ENCODE measurements around the gene SGPL1. TPM values are rescaled to one million over a fixed set of nuclear protein-coding genes. Genes with fewer than 3 reads are reported as not detected.

SGPL1 gene
- total RNA-seq, 1 experiment from 2014 or later, result 93.8 TPM

DNA sequence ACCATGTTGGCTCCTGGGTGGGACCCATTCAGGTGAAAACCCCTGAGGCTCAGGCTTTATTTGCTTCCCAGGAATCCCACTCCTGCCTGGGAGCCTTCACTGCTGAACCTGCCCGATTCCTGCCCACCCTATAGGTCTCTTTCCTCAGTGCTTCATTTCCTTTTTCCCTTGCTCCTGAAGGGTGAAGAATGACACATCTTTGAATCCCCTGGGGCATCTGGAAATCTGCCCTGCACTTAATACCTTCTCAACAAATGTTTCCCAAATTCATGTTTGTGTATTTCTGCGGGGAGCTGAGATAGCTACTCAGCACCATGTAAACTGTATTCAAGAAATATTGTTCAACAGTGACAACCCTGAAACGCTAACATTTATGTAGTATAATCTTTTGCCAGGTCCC is 82.9 kb downstream of the SGPL1 start:
- no peaks in the 10 kb centered on the region for H3K36me3 Mint-ChIP-seq (ENCODE audit: insufficient read depth, unreplicated experiment)
- H3K27me3 Mint-ChIP-seq (ENCODE audit: insufficient read depth, unreplicated experiment), result peaks cover 9% of the 10 kb centered on the region
- BruUV-seq (replicated peaks), result no TSS peak
- H3K4me1 Mint-ChIP-seq (ENCODE audit: insufficient read depth, unreplicated experiment), result no peaks in the 10 kb centered on the region
- intact Hi-C loops (cut with micrococcal nuclease), result no loop called here
- CTCF ChIA-PET, result interaction anchor here (0.8 to 1.4 kb wide), 2 partner anchors 10 to 349 kb away, joined by 3 to 4 read pairs; no protein-coding TSS in a partner anchor
- H3K9me3 Mint-ChIP-seq (ENCODE audit: unreplicated experiment), result peaks cover 6% of the 10 kb centered on the region
- H3K27ac Mint-ChIP-seq (ENCODE audit: low read depth, unreplicated experiment), result peak overlapping the region; percentile 75
- DNase-seq (ENCODE audit: unreplicated experiment), result peak; percentile 57
- H3K4me3 Mint-ChIP-seq (ENCODE audit: unreplicated experiment), result no peak overlapping the region
- POLR2A ChIA-PET, result no interaction called here
- TF ChIP-seq, protein P1, sequence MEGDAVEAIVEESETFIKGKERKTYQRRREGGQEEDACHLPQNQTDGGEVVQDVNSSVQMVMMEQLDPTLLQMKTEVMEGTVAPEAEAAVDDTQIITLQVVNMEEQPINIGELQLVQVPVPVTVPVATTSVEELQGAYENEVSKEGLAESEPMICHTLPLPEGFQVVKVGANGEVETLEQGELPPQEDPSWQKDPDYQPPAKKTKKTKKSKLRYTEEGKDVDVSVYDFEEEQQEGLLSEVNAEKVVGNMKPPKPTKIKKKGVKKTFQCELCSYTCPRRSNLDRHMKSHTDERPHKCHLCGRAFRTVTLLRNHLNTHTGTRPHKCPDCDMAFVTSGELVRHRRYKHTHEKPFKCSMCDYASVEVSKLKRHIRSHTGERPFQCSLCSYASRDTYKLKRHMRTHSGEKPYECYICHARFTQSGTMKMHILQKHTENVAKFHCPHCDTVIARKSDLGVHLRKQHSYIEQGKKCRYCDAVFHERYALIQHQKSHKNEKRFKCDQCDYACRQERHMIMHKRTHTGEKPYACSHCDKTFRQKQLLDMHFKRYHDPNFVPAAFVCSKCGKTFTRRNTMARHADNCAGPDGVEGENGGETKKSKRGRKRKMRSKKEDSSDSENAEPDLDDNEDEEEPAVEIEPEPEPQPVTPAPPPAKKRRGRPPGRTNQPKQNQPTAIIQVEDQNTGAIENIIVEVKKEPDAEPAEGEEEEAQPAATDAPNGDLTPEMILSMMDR (IDR thresholded peaks at IDR 0.05; ENCODE audit: unreplicated experiment), result no peak

DNA sequence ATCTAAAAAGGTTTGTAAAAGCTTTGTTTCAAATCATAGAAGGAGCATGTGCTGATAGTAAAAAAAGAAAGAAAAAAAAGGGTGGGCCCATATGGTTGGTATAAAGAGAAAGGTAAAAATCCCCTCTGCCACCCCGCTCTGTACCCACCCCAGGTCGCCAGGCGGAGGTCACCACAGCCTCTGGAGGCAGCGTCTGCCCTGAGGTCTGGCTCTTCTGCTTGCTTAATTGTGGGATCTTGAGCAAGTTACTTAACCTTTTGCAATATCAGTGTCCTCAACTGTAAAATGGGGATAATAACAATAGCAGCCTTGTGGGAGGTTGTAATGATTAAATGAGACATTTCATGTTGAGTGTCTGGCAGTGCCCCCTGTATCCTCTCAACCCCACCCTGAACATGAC is 83.3 kb downstream of the SGPL1 start:
- TF ChIP-seq, protein P1 (IDR thresholded peaks at IDR 0.05; ENCODE audit: unreplicated experiment), result no peak
- Mint-ChIP-seq H3K36me3 (ENCODE audit: insufficient read depth, unreplicated experiment) (no peaks in the 10 kb centered on the region), H3K27me3 (ENCODE audit: insufficient read depth, unreplicated experiment) (peaks cover 10% of the 10 kb centered on the region), H3K9me3 (ENCODE audit: unreplicated experiment) (peaks cover 5% of the 10 kb centered on the region), H3K27ac (ENCODE audit: low read depth, unreplicated experiment) (peak overlapping the region; percentile 75), H3K4me3 (ENCODE audit: unreplicated experiment) (no peak overlapping the region), H3K4me1 (ENCODE audit: insufficient read depth, unreplicated experiment) (no peaks in the 10 kb centered on the region)
- DNase-seq (ENCODE audit: unreplicated experiment), result no peak
- ChIA-PET POLR2A (no interaction called here), CTCF (interaction anchor here (0.8 to 1.4 kb wide), 2 partner anchors 9 to 349 kb away, joined by 3 to 4 read pairs; no protein-coding TSS in a partner anchor)
- BruUV-seq (replicated peaks), result no TSS peak
- intact Hi-C loops (cut with micrococcal nuclease), result no loop called here

DNA sequence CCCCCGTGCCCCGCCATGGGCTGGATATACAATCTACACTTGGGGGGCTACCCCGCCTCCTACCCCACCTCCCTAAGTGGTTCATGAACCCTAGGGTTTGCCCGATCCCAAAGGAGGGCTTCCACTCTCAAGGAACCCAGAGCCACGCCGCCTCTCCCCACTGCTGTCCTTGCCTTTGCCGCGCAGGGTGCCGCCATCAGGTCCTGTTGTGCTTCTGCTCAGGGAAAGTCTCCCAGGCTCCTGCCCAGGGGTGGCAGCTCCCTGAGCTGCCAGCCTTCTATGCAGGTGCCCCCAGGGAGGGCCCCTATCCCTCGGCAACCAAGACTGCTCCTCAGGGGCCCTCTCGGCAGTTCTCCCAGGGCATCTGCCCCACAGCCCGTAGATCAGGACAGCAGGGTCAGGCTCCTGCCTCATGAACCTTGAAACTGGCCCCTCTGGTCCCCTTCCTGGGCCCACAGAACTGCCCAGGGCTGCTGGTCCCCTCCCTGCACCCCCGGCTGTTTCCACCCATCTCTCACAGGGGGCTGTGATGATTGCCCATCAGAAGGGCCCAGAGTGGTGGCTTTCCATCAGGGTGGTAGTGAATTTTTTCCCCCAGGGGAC is 85.6 kb downstream of the SGPL1 start:
- Mint-ChIP-seq H3K4me1 (ENCODE audit: insufficient read depth, unreplicated experiment) (no peaks in the 10 kb centered on the region), H3K4me3 (ENCODE audit: unreplicated experiment) (no peak overlapping the region), H3K36me3 (ENCODE audit: insufficient read depth, unreplicated experiment) (no peaks in the 10 kb centered on the region), H3K27me3 (ENCODE audit: insufficient read depth, unreplicated experiment) (peaks cover 31% of the 10 kb centered on the region), H3K9me3 (ENCODE audit: unreplicated experiment) (no peaks in the 10 kb centered on the region), H3K27ac (ENCODE audit: low read depth, unreplicated experiment) (no peak overlapping the region)
- ChIA-PET CTCF (interaction anchor here (0.7 to 7.4 kb wide), 5 partner anchors 11 to 314 kb away, joined by 3 to 72 read pairs (median 5); no protein-coding TSS in a partner anchor), POLR2A (interaction anchor here (1.0 kb wide), 1 partner anchor 39 kb away, joined by 4 read pairs; no protein-coding TSS in a partner anchor)
- TF ChIP-seq, protein P1 (IDR thresholded peaks at IDR 0.05; ENCODE audit: unreplicated experiment), result no peak
- no peak for DNase-seq (ENCODE audit: unreplicated experiment)
- no TSS peak for BruUV-seq (replicated peaks)
- intact Hi-C loops (cut with micrococcal nuclease), result no loop called here

DNA sequence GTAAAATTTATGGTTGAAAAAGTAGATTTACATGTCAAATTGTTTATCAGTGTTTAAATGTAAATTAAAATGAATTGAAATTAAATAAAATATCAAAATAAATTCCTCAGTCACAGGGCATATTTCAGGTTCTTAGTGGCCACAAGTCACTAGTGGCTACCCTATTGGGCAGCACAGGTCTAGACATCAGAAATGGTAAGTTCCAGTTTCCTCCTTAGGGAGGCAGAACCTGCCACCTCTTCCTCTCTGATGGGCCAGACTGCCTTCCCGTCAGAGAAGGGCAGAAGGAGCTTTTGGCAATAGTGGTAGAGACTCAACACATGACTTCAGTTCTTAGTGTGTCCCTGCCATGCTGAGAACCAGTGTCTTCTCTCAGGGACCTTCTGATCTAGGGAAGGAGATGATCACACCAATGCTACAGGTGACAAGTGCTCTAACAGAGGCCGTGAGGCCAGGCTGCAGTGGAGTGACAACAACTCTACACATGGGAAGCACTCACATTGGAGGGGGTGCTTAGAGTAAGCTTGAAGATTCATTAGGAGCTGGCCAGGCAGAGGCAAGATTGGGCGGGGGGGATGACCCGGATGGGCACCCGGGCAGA is 87.0 kb downstream of the SGPL1 start:
- BruUV-seq (replicated peaks), result no TSS peak
- CTCF ChIA-PET, result interaction anchor here (0.6 to 7.4 kb wide), 36 partner anchors 8 to 1053 kb away, joined by 3 to 72 read pairs (median 4); partner anchors contain the start of genes PCBD1 and SLC29A3
- no peaks in the 10 kb centered on the region for H3K36me3 Mint-ChIP-seq (ENCODE audit: insufficient read depth, unreplicated experiment)
- H3K4me3 Mint-ChIP-seq (ENCODE audit: unreplicated experiment), result no peak overlapping the region
- H3K27me3 Mint-ChIP-seq (ENCODE audit: insufficient read depth, unreplicated experiment), result peaks cover 45% of the 10 kb centered on the region
- POLR2A ChIA-PET, result interaction anchor here (1.1 kb wide), 1 partner anchor 309 kb away, joined by 6 read pairs; no protein-coding TSS in a partner anchor
- no peaks in the 10 kb centered on the region for H3K9me3 Mint-ChIP-seq (ENCODE audit: unreplicated experiment)
- TF ChIP-seq, protein P1 (IDR thresholded peaks at IDR 0.05; ENCODE audit: unreplicated experiment), result no peak
- H3K27ac Mint-ChIP-seq (ENCODE audit: low read depth, unreplicated experiment), result no peak overlapping the region
- no peaks in the 10 kb centered on the region for H3K4me1 Mint-ChIP-seq (ENCODE audit: insufficient read depth, unreplicated experiment)
- DNase-seq (ENCODE audit: unreplicated experiment), result no peak
- intact Hi-C loops (cut with micrococcal nuclease), result loop anchor here (1.0 kb wide), 1 partner anchor 307 kb away; no protein-coding TSS in a partner anchor

All from MCF 10A (cell line).